PC-9 (cell line): Measurements from ENCODE around the gene TMEM183A. TPM values are rescaled to one million over a fixed set of nuclear protein-coding genes. Genes with fewer than 3 reads are reported as not detected.

Experiments
- BruUV-seq: library from RNA; stranded (reverse); fragments of 400-500 nt; replicated peaks from 2 replicates; lab custom pipeline; 2021; lab: Mats Ljungman, UMichigan
- CTCF ChIA-PET: fragments of 300-600 bp; sonication (Branson Sonifier 250); formaldehyde crosslinking; loops from one replicate; lab custom pipeline; 2022; ENCODE audit warnings: antibody characterized with exemption; lab: Charles Lee
- POLR2A ChIA-PET: fragments of 300-600 bp; sonication (Branson Sonifier 250); formaldehyde crosslinking; loops from one replicate; lab custom pipeline; 2022; ENCODE audit warnings: antibody characterized with exemption; ENCODE audit not compliant: unreplicated experiment; lab: Charles Lee
- DNase-seq, 2 experiments: peaks; one replicate each; pipeline versions ENCODE4 v3.0.0 to v3.0.0-alpha.2; 2015 to 2022; ENCODE audit warnings: mixed read lengths in 1 of 2
- H2AFZ ChIP-seq: fragments of 200-600 bp; sonication (generic); 2 replicates; pipeline ENCODE4 v1.8.1; 2017; ENCODE audit warnings: antibody characterized with exemption
- H3F3A ChIP-seq: fragments of 200-600 bp; sonication (generic); 2 replicates; pipeline ENCODE4 v1.8.1; 2017; ENCODE audit warnings: antibody characterized with exemption, mild to moderate bottlenecking, low read depth; ENCODE audit not compliant: insufficient read depth
- H3K27ac ChIP-seq: fragments of 200-600 bp; sonication (generic); 2 replicates; pipeline ENCODE4 v1.6.1; 2016; ENCODE audit warnings: mixed run types
- H3K27me3 ChIP-seq: fragments of 200-600 bp; sonication (generic); 2 replicates; pipeline ENCODE4 v1.6.1; 2016; ENCODE audit warnings: low read depth, mixed run types; ENCODE audit not compliant: insufficient read depth
- H3K36me3 ChIP-seq: fragments of 200-600 bp; sonication (generic); 2 replicates; pipeline ENCODE4 v1.6.1; 2016; ENCODE audit warnings: low read depth, mixed run types
- H3K4me1 ChIP-seq: fragments of 200-600 bp; sonication (generic); replicated peaks from 2 replicates; pipeline ENCODE4 v1.6.1; 2016; ENCODE audit warnings: mixed run types; ENCODE audit not compliant: insufficient read depth
- H3K4me2 ChIP-seq: fragments of 200-600 bp; sonication (generic); 2 replicates; pipeline ENCODE4 v1.6.1; 2017; ENCODE audit warnings: mixed run types
- H3K4me3 ChIP-seq: fragments of 200-600 bp; sonication (generic); 2 replicates; pipeline ENCODE4 v1.6.1; 2016; ENCODE audit warnings: mixed run types
- H3K79me2 ChIP-seq: fragments of 200-600 bp; sonication (generic); 2 replicates; pipeline ENCODE4 v1.6.1; 2017; ENCODE audit warnings: low read depth, mixed run types
- H3K9me2 ChIP-seq: fragments of 200-600 bp; sonication (generic); 2 replicates; pipeline ENCODE4 v1.8.1; 2017; ENCODE audit warnings: mild to moderate bottlenecking; ENCODE audit not compliant: insufficient read depth
- H3K9me3 ChIP-seq: fragments of 200-600 bp; sonication (generic); 2 replicates; pipeline ENCODE4 v1.8.1; 2016; ENCODE audit warnings: low read depth; ENCODE audit not compliant: insufficient read depth
- H4K20me1 ChIP-seq: fragments of 200-600 bp; sonication (generic); 2 replicates; pipeline ENCODE4 v1.8.1; 2017; ENCODE audit not compliant: insufficient read depth
- CTCF ChIP-seq: fragments of 200-600 bp; sonication (generic); conservative IDR thresholded peaks from 2 replicates; pipeline ENCODE4 v1.6.1; 2017; ENCODE audit warnings: mixed run types, antibody characterized with exemption, mild to moderate bottlenecking, moderate library complexity
- EZH2 ChIP-seq: fragments of 200-600 bp; sonication (generic); IDR thresholded peaks from 2 replicates; pipeline ENCODE4 v1.8.0; 2017; ENCODE audit warnings: antibody characterized with exemption, low read depth
- intact Hi-C: fragments of 100-400 bp; cut with micrococcal nuclease; formaldehyde crosslinking; loops from one replicate; pipeline ENCODE4 v1.10.0; 2022; ENCODE audit not compliant: unreplicated experiment
- total RNA-seq: library from RNA; stranded (reverse); gene quantifications from 2 replicates; pipeline ENCODE4 v1.2.3, GENCODE V29; 2021

TMEM183A gene
- total RNA-seq, 1 experiment from 2014 or later = 53.5 TPM

DNA sequence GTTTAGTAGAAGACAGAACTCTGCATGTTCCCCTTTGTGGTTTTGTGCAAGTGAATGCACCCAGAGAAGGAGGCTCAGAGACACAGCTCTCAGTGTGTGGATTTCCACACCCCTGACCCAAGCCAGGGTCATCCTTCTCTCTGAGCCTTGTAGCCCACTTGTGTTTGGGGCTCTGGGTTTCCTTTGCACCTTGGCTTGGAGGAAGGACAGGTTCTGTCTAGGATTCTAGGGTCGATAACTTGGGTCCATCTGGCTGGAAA is 51.4 kb downstream of the TMEM183A start:
- TF ChIP-seq CTCF = no peak
- no peak for TF ChIP-seq EZH2
- no peak for DNase-seq
- Histone ChIP-seq H3F3A (no peaks in the 10 kb centered on the region), H3K36me3 (no peaks in the 10 kb centered on the region), H4K20me1 (no peaks in the 10 kb centered on the region), H2AFZ (no peak overlapping the region), H3K4me1 (no peaks in the 10 kb centered on the region), H3K4me3 (no peak overlapping the region), H3K27ac (no peak overlapping the region), H3K79me2 (no peaks in the 10 kb centered on the region), H3K9me2 (no peaks in the 10 kb centered on the region), H3K9me3 (no peaks in the 10 kb centered on the region), H3K4me2 (no peak overlapping the region), H3K27me3 (peaks cover 25% of the 10 kb centered on the region; the same call in 1 of the 2 replicates)
- intact Hi-C loops = no loop called here
- BruUV-seq = no TSS peak
- ChIA-PET POLR2A (no interaction called here), CTCF (no interaction called here)

DNA sequence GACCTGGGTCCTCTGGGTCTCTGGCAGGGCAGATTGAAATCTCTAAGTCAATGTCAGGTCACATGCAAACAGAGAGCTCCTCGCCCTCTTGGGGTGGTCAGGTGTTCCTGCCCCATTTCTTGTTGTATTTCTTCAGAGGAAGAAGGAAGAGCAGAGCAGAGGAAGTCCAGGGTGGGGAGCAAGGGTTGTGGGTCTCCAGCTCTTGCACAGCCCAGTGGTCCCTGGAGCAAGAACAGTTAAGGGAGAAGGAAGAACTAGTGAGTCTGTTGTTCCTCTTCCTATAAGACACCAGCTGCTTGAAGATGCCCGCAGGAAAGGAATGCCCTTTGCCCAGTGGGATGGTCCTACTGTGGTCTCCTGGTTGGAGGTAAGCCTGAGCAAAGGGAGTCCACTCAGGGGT is 52.3 kb downstream of the TMEM183A start:
- DNase-seq = no peak
- Histone ChIP-seq H3K36me3 (no peaks in the 10 kb centered on the region), H3K79me2 (no peaks in the 10 kb centered on the region), H3K27ac (no peak overlapping the region), H3K4me2 (no peak overlapping the region), H3K9me2 (no peaks in the 10 kb centered on the region), H4K20me1 (no peaks in the 10 kb centered on the region), H3F3A (no peaks in the 10 kb centered on the region), H3K27me3 (peaks cover 25% of the 10 kb centered on the region; the same call in 1 of the 2 replicates), H3K4me3 (no peak overlapping the region), H2AFZ (no peak overlapping the region), H3K9me3 (no peaks in the 10 kb centered on the region), H3K4me1 (no peaks in the 10 kb centered on the region)
- ChIA-PET POLR2A (no interaction called here), CTCF (no interaction called here)
- TF ChIP-seq CTCF (no peak), EZH2 (no peak)
- no TSS peak for BruUV-seq
- intact Hi-C loops = no loop called here

- Histone ChIP-seq H4K20me1 (no peaks in the 10 kb centered on the region), H3K36me3 (no peaks in the 10 kb centered on the region), H3K79me2 (no peaks in the 10 kb centered on the region), H3K9me2 (no peaks in the 10 kb centered on the region), H3K27me3 (peaks cover 25% of the 10 kb centered on the region; the same call in 1 of the 2 replicates), H2AFZ (no peak overlapping the region), H3K9me3 (no peaks in the 10 kb centered on the region), H3K4me3 (no peak overlapping the region), H3K4me2 (no peak overlapping the region), H3F3A (no peaks in the 10 kb centered on the region), H3K4me1 (no peaks in the 10 kb centered on the region), H3K27ac (no peak overlapping the region)
- ChIA-PET POLR2A (no interaction called here), CTCF (no interaction called here)
- intact Hi-C loops = no loop called here
- no TSS peak for BruUV-seq
- no peak for DNase-seq
- TF ChIP-seq EZH2 (no peak), CTCF (no peak)
These were observed 52.9 kb downstream of the TMEM183A start for GRCh38 chr1:203060115-203060514.
